GOT3 (cell line): ENCODE measurements around the gene PTPRC.
A peak's percentile ranks its signal among the peaks of the same experiment; 100 is the strongest.

Source experiments
- DNase-seq: peaks from one replicate; lab custom pipeline; 2025; ENCODE audit warnings: mixed read lengths; lab: John Stamatoyannopoulos, UW

PTPRC gene

GRCh38 chr1:198674009-198674408 is 35.2 kb downstream of the PTPRC start:
- DNase-seq: no peak

- no peak for DNase-seq
Measured at GRCh38 chr1:198676253-198676652, 37.4 kb downstream of the PTPRC start.

GRCh38 chr1:198677027-198677426 is 38.2 kb downstream of the PTPRC start:
- DNase-seq: no peak

GRCh38 chr1:198677871-198678270 is 39.0 kb downstream of the PTPRC start:
- no peak for DNase-seq

GRCh38 chr1:198678301-198678836 is 39.5 kb downstream of the PTPRC start:
- no peak for DNase-seq

GRCh38 chr1:198678901-198679329 is 40.1 kb downstream of the PTPRC start:
- no peak for DNase-seq

GRCh38 chr1:198679535-198680173 is 40.8 kb downstream of the PTPRC start:
- DNase-seq: no peak

- no peak for DNase-seq
Measured at GRCh38 chr1:198680174-198680875, 41.5 kb downstream of the PTPRC start.

- DNase-seq: no peak
Measured at GRCh38 chr1:198681252-198681651, 42.4 kb downstream of the PTPRC start.

- DNase-seq: peak; percentile 25
Measured at GRCh38 chr1:198681831-198682759, 43.3 kb downstream of the PTPRC start.

- no peak for DNase-seq
Measured at GRCh38 chr1:198682850-198683249, 44.0 kb downstream of the PTPRC start.

- DNase-seq: no peak
Measured at GRCh38 chr1:198683449-198683848, 44.6 kb downstream of the PTPRC start.

GRCh38 chr1:198686069-198686728 is 47.4 kb downstream of the PTPRC start:
- DNase-seq: no peak

GRCh38 chr1:198687429-198687828 is 48.6 kb downstream of the PTPRC start:
- DNase-seq: no peak

- DNase-seq: no peak
Measured at GRCh38 chr1:198691063-198691462, 52.2 kb downstream of the PTPRC start.

GRCh38 chr1:198693321-198693720 is 54.5 kb downstream of the PTPRC start:
- DNase-seq: no peak

GRCh38 chr1:198694542-198694941 is 55.7 kb downstream of the PTPRC start:
- DNase-seq: no peak

- no peak for DNase-seq
Measured at GRCh38 chr1:198696211-198696610, 57.4 kb downstream of the PTPRC start.

GRCh38 chr1:198699167-198700015 is 60.6 kb downstream of the PTPRC start:
- no peak for DNase-seq

- no peak for DNase-seq
Measured at GRCh38 chr1:198700016-198700392, 61.2 kb downstream of the PTPRC start.

GRCh38 chr1:198700396-198700795 is 61.6 kb downstream of the PTPRC start:
- DNase-seq: no peak
